CD4-positive, alpha-beta T cell treated with Interleukin-4 for 4 hours (primary cell): Measurements from ENCODE around the gene SDF2L1.
A peak's percentile ranks its signal among the peaks of the same experiment; 100 is the strongest.

Source experiments
- DNase-seq: peaks from one replicate; pipeline ENCODE4 v3.0.0-alpha.2; 2020

SDF2L1 gene

DNA sequence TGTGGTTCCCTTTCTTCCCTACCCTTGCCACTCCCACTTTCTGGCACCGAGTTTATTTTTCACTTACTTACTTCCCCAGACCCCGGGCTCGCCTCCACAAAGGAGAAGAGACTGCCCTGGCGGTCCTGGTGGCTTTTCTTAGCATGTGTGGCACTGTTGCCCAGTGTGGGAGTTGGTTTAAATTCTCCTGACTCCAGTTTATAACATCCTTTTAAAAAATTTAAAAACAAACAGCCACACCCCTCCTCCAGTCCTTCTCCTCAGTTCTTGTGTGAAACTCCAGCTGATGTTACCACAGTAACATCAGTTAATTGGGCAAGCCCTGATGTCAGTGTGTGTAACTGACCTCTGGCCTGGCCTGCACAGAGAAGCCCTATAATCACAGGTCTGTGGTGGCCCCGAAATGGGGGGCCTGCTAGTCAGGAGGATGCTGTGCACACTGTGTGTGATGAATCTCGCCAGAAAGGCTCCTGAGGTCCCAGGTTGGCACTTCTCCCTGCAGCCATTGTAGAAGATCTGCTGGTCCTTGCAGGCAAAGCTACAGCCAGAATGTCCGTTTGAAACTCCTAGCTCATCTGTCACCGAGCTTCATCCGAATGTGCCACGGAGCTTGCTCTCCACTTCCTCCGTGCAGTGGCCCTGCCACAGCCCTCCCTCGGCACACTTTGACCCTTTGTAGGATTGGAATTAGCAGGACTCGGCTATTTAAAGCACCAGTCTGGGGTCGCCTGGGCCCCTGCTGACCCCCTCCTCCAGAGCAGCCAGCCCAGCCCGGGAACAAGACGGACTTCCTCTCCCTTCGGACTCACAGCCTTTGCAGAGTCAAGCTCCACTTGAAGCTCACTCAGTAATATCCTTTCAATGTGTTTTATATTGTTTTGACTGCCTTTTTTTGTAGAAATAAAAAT is 19.8 kb upstream of the SDF2L1 start:
- DNase-seq = peak; percentile 6

DNA sequence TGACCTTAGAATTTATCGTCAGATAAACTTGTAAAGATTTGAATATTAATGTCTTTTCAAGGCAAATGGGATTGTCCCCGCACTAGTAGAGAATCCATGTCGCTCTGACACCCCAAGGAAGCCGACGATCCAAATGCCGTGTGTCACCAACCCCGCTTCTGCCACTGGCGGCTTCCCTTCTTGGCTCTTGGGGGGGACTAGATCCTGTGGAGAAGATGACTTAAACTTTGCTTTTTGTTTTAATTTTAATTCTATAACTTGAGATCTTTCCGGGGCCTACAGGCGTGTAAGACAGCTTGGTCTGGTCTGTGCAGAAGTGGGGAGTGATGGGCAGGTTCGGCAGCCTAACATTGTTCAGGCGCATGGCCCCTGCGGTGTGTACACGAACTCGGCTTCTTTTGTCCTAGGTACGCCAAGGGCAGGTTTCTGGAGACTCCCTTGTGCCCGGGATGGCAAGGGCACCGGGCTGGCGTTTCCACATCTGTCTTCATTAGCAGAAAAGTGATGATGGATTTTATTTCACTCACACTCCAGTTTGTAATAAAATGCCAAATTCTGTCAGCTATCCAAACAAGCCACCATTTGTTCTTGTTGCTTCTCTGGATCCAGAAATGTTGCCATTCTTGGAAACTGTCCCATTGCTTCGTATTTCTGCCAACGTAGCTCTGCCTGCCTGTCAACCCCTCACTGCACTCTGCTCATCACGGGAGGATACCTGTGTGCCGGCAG is 19.0 kb upstream of the SDF2L1 start:
- DNase-seq = no peak

DNA sequence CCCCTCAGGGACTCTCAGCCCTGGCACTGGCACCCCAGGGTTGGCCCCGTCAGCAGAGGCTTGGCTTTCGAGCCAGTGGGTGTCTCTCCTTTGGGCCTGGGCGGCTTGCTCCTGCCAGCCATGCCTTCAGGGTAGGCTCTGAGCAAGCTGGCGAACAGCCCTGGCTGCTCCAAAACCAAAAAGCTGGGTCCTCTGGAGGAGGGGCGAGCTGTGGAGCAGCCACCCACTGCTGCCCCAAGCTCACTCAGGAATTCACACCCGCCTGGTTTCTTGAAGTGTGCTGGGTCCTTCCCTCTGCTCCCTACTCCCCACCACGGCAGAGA is 18.5 kb upstream of the SDF2L1 start:
- no peak for DNase-seq

DNA sequence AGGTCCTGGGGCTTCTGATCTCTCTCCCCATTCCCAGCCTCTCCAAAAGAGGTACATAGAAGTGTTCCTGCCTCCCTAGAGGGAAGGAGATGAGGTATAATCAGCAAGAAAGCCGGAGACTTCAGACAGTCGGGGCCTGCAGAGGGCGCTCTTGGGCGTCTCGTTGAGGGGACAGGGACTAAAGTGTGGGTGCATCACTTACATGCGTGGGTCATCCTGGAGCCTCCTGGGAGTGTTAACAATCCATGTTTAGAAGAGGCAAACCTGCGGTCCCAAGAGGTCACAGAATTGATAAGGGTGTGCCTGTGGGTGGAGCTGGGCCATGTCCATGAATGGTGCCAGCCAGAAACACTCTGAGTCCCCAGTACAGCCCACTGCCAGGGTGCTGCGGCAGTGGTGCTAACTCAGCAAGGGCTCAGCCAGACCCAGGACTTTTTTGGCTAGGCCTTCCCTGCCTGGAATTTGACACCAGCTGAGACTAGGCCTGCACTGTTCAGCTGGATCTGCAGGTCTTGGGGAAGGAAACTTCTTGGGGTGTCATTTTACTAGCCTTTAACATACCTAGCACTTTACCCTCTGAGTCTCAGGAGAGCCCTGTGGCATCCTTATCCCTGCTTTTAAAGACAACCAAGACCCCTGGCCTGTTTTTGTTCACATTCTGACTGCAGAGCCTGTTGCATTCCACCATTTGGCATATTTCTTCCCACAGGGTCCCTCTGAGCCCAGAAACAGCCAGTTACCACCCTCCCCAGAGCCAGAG is 17.8 kb upstream of the SDF2L1 start:
- peak; percentile 24 for DNase-seq

DNA sequence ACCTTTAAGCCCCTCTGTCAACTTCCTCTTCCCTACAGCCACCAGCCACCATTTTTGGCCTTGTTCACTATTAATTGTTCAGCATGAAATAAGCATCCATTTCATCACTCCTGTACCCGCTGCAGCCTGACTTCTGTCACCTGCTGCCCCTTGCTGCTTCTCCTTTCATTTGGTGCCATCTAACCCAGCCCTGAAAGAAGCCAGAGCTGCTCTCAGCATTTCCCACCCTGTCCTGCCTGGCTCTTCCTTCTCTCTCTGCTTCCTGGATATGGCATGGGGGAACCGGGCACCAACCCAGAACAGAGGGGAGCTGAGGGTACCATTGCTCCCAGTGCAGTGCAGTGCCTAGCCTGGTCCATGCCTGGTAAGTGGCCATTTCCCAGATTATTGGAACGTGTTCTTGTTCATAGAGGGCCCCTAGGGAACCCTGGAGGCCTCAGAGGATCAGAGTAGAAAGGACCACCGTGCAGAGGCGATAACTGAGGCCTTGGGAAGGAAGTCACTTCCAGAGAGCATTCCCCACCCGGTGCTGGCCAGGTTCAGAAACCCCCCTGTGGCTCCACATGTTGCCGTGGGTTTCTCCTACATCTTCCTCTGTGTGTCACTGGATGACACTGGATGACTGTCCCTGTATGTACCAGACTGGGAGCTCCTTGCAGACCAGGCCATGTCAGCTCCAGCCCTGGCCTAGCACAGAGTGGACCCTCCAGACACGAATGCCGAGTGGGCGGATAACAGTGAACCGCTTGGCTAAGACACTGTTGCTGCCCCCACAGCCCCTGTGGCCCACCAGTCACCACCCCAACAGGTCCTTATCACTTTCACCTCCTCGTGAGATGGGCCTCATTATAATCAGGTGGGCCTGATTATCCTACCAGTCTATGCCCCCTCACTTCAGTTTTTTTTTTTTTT is 17.0 kb upstream of the SDF2L1 start:
- DNase-seq = no peak

DNA sequence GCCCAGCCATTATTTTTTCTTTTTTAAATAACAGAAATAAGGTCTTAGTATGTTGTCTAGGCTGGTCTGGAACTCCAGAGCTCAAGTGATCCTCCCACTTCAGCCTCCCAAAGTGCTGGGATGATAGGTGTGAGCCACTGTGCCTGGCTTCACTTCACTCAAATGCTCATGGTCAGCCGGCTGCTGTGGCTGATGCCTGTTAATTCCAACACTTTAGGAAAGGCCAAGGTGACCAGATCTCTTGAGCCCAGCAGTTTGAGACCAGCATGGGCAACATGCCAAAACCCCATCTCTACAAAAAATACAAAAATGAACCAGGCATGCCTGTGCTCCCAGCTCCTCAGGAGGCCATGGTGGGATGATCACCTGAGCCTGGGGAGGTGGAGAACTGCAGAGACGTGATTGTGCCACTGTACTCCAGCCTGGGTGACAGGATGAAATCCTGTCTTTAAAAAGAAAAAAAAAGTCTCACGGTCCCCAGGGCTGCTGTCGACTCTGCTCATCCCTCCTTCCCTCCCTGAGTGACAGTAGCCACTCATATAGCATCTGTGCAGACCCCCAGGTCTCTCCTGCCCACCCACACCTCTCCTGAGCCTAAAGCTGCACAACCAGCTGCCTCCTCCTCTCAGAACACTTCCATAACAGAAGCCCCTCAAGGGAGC is 15.9 kb upstream of the SDF2L1 start:
- no peak for DNase-seq

DNA sequence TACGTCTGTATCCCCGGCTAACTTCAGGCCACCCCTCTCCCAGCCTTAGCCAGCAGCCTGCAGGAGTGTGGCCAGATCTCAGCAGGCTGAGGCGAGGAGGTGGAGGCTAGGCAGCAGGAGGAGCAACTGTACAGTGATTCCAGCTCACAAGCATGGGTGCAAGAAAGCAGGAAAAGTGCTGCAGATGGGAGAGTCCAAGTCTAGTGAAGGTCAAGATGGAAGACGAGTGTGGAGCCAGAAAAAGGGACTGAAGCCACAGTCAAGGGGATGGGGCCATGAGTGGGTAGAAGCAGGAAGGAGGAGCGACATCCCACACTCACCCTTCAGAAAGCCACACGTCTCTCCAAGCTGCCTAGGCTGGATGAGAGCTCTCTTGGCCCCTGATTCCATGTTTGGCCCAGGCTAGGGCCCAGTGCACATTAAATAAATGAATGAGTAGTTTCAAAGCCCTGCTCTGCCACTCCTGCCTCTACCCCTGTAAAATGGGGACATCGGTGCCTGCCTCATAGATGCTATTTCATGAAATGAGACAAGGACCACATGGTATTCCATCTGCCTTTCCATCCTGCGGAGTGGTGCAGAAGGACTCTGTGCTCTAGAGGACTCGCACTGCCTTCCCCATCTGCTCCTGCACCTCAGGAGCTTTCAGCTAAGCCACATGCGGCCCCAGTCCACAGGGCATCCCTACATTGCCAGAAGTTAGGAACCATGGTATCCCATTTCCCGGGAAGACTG is 15.2 kb upstream of the SDF2L1 start:
- no peak for DNase-seq

DNA sequence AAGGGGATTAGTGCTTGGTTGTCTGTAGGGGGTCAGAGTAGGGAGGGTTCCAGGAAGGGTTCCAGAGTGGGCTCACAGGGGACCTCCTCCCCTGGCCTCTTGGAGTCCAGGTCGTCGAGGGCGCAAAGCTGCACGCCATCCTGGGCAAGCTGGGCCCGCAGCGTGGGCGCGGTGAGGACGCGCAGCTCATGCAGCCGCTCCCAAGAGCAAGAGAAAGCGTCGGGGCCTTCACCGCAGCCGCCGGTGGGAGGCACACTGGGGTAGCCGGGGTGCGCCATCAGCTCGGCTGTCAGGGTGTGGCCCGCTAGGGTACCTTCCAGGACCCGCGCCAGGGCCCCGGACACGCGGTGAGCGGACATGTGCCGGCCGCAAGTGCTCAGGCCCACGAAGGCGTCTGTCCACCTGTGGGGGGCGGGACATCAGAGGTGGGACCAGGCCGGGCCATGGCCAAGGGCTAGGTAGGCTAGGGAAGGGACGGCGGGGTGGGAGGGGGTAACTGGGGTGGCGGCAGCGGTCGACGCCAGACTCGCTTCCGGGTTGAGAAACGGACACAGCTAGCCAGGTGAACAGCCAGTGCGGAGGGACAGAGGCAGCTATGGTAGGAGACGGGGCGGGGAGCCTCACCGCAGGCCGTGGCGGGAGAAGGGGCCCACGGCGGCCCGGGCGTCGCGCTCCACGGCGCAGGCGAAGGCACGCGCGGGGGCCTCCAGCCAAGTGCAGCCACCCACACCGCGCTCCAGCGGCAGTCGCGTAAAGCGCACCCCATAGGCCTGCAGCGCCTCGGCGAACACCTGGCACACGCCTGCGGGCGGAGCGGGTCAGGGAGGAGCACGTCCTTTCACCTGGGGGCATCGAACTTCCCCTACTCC is 13.5 kb upstream of the SDF2L1 start:
- DNase-seq = no peak

DNA sequence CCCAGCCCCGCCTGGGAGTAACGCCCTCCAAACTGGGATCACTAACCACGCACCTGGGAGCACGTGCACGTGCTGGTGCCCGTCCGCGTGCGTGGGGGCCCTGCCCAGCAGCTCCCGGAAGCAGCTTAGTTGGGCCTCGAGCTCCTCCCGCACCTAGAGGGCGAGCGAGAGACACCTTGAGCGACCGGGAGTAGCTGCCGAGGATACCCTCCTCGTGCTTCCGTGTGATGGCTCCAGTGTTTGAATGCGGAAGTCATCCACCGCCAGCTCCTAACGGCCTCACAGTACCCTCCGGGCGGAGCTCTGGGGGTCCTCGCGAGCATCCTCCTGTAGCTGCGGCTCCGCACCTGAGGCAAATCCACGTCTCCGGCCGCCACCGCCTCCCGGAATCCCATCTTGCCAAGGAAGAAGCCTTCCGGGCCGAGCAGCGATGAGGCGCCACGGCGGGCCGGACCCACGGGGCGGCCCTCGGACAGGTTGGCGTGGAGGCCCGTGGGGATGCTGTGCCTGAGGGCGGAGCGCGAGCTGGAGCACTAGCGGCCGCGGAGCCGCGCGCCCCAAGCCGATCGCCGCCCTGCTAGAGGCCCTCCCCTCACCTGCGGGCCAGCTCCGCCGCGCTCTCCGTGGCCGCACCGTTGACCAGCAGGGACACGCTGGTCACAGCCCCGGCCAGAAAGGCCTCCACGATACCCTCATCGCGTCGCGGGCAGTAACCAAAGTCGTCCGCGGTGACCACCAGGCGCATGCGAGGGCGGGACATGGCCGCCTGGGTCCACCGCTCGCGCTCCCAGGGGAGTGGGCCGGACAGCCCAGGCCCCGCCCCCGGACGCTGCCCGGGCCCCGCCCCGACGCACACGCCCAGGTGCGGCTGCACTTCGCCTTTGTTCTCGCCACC is 12.6 kb upstream of the SDF2L1 start, which contains the start of gene YDJC:
Gene YDJC (minus strand): TSS at position 768 of the 895 bp plus-strand sequence. CDS start 8 bp downstream, at position 760.
- peak; percentile 94 for DNase-seq

DNA sequence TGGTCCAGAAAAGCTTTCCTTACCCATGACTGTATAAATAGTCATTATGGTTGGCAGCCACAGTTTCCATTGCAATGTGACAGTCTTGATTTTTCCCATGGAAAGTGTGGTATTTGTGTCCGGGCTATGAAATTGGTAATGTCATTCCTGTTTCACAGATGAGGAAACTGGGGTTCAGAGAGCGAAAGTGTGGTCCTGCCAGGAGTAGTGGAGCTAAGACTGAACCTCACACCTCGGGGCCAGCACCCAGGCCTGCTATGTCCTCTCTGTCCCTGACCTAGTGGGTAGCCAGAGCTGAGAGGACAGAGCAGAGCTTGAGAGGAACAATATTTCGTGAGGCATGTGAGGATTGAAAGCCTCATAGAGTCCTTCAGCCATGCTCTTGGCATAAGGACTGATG is 11.1 kb upstream of the SDF2L1 start:
- DNase-seq = no peak

DNA sequence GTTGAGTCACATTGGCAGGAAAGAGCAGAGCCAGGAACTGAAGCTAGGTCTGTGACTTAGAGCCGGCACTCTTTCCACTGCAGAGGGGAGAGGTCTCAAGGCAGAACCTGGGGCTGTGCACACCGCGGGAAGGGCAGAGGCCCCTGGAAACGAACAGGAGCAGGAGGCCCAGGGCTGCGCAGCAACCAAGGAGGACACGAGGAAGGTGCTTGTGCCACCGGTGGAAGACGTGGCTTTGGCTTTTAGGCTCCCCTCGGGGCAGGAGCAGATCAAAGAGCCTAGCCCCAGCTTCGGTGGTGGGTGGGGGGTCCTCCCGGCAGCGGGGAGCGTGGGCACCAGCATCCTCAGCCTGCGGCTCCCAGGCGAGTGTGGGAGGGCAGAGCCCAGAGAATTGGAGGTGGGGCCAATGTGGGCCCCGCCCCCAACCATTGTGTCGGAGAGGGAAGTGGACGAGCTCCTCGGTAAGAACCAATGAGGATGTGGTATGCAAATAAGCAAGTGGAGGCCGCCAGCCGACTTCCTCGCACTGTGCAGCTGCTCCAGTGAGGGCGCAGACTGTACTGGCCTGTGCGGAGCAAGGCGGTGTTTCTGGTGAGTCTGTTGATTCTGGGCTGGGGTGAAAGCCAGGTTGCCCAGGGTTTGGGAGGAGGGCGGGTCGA is 9.7 kb upstream of the SDF2L1 start, which contains the start of gene CCDC116:
Gene CCDC116 (plus strand): TSS at position 524 of the 659 bp plus-strand sequence. CDS start 422 bp downstream, outside the sequence.
- DNase-seq = peak; percentile 73

DNA sequence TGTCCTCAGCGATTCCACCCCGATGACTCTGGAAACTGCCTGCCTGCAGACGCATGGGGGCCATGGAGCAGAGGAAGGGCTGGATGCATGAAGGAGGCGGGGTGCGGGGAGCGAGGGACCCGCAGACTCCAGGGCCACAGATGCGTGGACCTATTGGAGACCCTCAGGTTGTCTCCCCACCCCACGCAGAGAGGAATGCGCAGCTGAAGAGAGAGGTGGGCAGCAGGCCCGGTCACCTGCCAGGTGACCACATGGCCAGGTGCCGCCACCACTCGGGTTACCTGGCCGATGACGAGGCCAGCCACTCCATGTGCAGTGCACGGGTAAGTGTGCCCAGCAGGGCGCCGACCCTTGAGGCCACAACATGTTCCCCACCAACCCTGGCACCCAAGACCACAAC is 9.2 kb upstream of the SDF2L1 start:
- DNase-seq = no peak

DNA sequence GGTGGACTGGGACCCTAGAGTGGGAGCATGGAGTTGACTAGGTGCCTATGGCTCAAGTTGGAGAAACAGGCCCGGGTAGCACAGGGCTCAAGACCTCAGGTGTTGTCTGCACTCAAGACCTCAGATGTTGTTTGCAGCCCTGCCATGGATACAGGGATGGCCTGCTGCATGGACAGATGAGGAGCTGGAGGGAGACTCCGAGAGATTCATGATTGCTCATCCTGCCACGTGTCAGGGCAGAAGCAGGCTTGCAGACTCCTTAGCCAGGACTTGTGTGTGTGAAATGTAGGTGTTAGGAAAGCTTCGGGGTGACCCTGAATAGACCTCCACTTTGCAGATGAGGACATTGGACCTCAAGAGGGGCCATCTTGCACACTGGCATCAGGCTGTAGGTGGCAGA is 8.6 kb upstream of the SDF2L1 start:
- DNase-seq = no peak

DNA sequence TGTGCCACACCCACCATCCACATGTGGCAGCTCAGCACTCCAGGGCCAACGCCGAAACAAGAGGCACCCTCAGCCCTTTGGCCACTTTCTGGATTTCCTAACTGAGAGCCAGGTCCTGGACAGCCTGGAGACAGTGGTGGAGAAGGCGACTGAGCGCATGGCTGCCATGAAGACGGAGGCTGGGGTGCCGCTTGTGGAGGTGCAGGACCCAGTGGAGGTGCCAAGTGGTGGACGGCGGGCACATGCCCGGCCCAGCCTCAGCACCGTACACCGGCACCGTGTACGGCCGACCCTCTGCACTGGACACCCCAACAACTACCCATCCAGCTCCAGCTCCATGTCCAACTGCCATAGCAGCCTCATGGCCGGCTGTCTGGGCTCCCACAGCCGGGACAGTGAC is 8.0 kb upstream of the SDF2L1 start:
- DNase-seq = no peak

DNA sequence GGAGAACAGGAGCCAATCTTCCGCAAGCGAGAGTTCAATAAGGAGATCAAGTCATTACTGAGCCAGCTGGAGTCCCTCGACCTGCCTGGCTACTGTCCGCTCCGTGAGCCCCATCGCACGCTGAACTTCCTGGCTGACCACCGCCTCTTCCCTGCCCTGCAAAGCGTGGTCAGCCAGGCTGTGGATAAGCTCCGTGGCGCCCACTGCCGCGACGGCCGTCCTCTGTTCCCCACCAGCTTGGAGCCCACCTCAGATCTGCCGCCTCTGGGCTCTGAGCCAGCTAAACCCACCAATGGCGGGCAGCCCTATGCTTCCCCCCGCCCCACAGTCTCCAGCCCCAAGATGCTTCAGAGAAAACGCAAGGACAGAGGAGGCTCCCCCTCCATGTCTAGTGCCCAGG is 7.3 kb upstream of the SDF2L1 start:
- DNase-seq = no peak

DNA sequence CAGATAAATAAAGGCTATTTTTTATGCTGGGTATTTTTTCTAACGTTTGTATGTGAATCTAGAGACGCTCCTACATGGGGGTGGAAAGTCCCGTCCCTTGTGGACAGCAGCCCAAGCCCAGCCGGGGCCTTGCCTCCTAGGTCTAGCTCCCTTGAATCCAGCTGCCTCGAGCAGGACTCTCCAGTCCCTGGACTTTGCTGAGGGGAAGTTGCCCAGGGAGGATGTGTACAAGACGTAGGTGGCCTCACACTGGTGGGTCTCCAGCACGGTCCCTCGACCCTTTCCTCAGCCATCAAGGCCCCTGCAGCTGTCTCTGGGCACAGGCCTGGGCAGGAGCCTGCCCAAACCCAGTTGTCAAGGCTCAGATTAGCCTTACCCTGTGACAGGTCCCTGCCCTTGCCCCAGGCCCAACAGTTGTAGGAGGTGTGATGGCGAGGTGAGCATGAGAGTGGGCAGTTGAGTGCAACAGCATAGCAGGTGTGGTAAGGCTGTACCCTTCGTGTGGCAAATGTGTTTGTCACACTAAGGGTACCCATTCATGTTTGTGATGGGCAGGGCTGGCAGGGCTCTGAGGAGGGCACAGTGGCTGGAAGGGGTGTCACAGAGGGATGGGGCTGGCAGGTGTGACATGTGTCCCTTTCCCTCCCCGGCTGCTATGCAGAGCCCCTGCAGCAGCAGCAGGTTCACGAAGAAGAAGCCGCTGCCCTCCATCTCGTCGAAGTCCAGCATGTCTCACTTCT is 6.2 kb upstream of the SDF2L1 start:
- no peak for DNase-seq

DNA sequence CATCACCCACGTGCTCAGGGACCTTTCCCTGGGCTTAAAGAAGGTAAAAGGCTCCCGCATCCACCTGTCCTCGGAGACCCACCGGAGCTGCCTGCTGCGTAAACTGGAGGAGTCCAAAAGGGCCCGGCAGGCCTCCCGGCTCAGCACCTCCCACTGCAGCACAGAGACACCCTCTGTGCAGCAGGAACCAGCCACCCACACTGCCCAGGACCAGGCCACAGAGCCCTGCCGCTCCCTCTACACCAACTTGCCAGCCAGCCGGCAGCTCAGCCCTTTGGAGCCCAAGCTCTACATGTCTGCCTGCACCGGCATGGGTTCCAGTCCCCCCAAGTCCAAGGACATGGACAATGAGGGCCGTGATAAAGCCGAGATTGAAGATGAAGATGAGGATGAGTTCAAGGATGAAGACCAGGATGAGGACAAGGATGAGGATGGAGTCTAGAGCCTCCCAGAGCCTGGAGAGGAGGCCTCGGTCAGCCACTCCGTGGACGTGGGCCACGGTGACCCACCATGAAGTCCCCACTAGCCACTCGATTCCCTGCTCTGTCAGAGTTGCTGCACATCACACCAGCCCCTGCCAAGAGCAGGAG is 5.4 kb upstream of the SDF2L1 start:
- no peak for DNase-seq
